Measurements from ENCODE around the gene SORCS2.

SORCS2 gene

DNA sequence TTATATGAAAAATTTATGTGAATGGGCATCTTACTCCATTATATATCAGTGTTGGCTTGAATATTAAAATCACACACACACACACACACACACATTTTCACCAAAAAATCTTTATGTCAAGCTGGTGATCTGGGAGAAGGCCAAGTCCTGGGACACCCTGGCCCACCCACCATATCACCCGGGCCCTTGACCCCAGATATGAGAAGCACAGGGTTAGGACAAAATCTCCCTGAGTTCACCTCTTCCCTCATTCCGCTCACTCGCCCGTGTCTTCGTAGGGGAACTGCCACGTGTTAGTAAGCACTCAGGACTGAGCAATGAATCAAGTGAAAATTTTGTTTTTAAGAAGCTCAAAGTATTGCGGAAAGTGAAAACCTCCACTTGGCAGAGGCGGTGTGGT, 346.2 kb downstream of the SORCS2 start:
- TF ChIP-seq, protein P1, sequence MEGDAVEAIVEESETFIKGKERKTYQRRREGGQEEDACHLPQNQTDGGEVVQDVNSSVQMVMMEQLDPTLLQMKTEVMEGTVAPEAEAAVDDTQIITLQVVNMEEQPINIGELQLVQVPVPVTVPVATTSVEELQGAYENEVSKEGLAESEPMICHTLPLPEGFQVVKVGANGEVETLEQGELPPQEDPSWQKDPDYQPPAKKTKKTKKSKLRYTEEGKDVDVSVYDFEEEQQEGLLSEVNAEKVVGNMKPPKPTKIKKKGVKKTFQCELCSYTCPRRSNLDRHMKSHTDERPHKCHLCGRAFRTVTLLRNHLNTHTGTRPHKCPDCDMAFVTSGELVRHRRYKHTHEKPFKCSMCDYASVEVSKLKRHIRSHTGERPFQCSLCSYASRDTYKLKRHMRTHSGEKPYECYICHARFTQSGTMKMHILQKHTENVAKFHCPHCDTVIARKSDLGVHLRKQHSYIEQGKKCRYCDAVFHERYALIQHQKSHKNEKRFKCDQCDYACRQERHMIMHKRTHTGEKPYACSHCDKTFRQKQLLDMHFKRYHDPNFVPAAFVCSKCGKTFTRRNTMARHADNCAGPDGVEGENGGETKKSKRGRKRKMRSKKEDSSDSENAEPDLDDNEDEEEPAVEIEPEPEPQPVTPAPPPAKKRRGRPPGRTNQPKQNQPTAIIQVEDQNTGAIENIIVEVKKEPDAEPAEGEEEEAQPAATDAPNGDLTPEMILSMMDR (IDR thresholded peaks at IDR 0.05; ENCODE audit: extremely low read depth, missing control alignments) = no peak
- no peak for DNase-seq (ENCODE audit: low spot score)

DNA sequence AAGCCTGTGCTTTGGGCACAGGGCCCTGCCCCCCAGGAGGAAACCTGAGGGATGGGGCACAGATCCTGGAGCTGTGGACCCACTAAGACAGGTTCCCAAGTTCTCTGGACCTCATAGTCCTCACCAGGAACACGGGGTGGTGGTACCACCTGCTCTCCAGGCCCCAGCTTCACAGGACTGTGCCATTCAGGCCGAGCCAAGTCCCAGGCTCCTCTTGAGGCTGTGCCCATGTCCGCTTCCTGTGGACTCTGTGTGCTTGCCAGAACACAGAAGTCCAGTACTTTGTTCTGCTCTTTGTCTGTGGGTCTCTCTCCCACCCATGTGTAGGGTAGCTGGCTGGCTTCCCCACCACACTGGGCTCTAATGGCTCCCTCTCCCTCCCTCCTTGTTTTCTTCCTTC, 346.8 kb downstream of the SORCS2 start:
- TF ChIP-seq, protein P1 (IDR thresholded peaks at IDR 0.05; ENCODE audit: extremely low read depth, missing control alignments) = no peak
- DNase-seq (ENCODE audit: low spot score) = no peak

DNA sequence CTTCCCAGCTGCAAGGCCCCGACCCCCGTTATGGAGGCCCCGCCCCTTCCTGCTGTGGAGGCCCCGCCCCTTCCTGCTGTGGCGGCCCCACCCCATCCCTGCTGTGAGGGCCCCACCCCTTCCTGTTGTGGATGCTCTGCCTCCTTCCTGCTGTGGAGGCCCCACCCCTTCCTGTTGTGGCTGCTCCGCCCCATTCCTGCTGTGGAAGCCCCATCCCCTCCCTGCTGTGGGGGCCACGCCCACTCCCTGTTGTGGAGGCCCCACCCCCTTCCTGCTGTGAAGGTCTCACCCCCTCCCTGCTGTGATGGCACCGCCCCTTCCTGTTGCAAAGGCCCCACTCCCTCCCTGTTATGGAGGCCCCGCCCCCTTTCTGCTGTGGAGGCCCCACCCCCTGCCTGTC, 347.3 kb downstream of the SORCS2 start:
- TF ChIP-seq, protein P1 (IDR thresholded peaks at IDR 0.05; ENCODE audit: extremely low read depth, missing control alignments) = no peak
- no peak for DNase-seq (ENCODE audit: low spot score)

DNA sequence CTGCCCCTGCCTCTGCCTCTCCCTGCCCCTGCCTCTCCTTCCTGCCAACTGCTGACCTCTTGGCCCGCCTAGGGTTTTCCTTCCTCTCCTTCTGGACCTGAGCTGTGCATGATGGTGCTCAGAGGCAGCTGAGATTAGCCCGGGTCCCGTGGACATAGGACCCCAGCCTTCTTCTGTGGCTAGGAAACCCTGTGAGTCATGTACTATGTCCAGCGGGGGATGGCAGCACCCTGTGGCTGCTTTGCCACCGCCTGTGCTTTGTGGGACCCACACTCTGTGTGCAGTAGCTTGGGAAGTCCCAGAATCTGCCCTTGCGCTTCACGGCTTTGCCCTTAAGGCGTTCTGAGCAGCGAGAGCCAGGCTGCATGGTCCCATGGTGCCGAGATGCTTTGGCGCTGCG, 347.9 kb downstream of the SORCS2 start:
- TF ChIP-seq, protein P1 (IDR thresholded peaks at IDR 0.05; ENCODE audit: extremely low read depth, missing control alignments) = no peak

DNA sequence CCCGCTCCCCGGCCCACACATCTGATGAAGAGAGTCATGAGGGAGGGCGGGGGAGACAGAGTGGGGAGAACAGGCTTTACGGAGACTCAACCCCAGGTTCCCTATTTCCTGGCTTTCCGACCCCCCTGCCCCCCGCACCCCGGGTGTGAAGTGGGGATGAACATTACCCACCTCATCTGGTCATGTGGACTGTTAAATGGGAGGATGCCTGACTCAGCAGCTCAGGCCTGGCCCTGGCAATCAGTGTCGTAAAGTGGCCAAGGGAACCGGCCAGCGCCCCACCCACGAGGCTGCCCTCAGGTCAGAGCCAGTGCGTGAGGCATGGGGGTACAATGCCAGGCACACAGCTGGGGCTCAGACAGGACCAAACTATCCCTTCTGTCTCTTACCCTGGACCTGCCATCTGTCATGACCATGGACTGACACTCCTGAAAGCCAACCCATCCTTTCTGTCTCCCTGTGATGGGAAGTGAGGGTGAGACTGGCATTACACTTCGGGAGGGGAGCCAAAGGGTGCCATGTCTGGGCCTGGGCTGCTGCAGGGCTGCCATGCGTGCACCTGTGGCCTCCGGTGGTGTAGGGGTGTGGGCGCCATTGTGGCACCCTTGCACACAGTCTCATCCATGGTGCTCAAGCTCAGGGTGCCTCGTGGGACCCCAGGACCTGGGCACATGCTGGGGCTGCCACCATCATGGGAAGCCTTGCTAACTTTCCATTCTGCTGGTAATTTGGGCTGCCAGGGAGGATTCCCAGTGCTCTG, 348.5 kb downstream of the SORCS2 start:
- no peak for DNase-seq (ENCODE audit: low spot score)
- TF ChIP-seq, protein P1 (IDR thresholded peaks at IDR 0.05; ENCODE audit: extremely low read depth, missing control alignments) = no peak

More for the DNA sequence above, 347.9 kb downstream of the SORCS2 start:
- no peak for DNase-seq (ENCODE audit: low spot score)

DNA sequence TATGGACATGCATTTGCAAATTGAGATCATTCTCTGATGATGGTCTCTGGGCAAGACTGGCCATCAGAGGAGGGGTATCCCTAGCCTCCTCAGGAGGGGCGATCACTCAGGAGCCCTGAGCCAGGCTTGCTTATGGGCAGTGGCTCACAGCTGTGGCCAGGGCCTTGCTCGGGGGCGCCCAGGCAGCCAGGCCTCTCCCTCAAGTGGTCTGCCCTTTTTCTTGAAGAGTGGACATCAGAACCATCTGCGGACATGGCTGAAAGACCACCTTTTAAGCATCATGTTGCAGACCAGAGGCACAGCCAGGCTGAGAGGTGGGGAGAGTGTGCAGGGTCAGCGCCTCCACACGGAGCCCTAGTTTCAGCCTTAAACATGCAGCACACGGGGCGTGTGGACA, 349.1 kb downstream of the SORCS2 start:
- no peak for DNase-seq (ENCODE audit: low spot score)
- TF ChIP-seq, protein P1 (IDR thresholded peaks at IDR 0.05; ENCODE audit: extremely low read depth, missing control alignments) = no peak

DNA sequence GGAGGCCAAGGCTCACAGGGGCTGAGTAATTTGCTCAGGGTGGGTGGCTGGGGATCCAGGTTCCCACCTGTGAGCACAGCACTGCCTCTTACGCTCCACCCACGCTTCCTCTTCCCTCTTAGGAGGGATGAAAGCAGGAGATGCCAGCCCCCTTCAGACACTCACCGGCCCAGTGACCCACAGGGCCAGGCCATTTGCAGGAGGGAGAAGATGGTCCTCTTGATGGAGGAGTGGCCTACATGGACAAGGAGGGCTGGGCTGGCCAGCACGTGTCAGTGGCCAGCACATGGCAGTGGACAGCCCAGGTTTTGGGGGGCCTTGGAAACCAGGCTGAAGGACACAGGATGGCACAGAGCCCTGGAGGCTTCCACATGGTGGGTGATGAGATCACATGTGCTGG, 350.4 kb downstream of the SORCS2 start:
- no peak for DNase-seq (ENCODE audit: low spot score)
- TF ChIP-seq, protein P1 (IDR thresholded peaks at IDR 0.05; ENCODE audit: extremely low read depth, missing control alignments) = no peak

Measured in GM20000 (cell line).